Stimulated activated CD8-positive, alpha-beta memory T cell treated with anti-CD3 and anti-CD28 coated beads, Interleukin-4, amount 100 ng/mL, for 24 hours (primary cell): ENCODE results near the gene UQCR11.

Experiments used
- DNase-seq: peaks from one replicate; pipeline ENCODE4 v3.0.0-alpha.2; 2020; ENCODE audit warnings: low read depth

Gene UQCR11

DNA sequence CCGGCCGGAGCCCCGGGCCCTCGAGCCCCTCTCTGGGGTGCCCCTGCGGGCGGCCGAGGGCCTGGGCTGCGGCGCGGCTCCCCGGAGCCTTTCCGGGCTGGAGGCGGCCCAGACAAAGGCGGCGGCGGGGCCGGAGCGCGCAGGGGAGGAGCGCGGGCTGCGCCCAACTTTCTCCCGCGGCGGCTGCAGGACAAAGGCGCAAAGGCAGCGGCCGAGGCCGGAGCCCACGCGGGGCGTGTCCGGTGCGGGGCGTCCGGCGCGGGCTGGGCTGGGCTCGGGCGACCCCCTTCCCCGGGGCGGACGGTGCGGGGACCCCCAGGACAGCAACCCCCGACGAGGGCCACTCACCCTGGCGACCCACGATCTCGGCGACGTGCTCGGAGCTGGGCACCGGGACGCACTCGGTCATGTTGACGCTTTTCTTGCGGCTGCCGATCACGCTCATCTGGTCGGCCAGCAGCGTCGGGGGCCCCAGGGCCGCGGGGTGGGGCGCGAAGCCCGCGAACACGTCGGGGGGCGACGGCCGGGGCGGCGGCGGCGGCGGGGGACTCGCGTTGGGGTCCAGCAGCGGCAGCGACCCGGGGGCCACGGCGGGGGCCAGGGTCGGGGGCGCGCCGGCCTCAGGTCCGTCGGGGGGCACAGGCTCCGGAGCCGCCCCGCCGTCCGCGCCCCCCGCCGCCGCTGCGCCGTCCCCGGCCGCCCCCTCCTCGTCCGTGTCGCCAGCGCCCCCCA, 38.0 kb downstream of the UQCR11 start:
- DNase-seq = no peak

DNA sequence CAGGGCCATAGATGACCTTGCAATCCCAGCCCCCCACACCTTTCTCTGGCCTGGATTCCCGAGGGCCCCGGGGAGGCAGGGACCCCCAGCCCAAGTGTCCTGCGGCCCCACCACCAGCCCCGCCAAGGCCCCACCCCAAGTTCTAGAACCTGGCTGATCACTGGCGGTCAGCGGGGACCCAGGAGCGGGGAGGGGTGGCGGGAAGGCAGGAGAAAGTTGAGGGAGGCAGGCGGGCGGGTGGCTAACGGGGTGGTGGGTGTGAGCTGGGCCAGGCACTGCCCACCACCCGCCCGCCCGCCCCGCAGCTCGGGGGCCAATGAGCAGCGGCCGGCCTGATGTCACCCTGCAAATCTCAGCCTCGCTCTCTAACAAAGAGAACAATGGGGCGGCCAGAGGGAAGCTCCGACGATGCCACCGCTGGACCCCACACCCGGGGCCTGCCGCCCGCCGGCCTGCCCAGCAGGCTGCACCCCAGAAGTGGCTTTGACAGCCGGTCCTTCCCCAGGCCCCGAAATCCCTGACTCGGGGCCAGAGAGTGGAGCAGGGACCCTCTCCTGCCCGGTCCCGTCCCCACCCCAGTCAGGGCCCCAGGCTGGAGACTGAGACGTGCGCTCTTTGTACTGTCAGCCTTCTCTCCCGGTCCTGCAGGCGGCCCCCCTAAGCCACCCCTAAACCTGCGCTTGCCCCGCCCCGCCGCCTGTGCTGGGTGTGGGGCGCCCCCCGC, 38.7 kb downstream of the UQCR11 start:
- DNase-seq = no peak

DNA sequence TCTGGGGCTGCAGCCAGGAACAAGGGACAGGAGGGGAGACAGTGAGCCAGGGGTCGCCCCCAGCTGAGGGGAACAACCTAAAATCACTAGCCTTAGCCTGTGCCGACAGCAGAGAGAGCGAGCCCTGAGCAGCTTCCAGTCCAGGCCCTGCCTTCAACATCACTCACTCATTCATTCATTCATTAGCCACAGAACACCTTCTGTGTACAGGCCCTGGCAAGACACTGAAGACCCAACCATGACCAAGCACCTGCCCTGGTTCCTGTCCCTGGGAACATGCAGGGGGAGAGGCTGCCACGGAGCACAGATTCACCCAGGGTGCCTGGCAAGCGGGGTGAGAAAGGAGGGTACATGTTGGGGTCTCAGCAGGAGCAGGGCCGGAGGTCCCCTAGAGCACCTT, 42.0 kb downstream of the UQCR11 start:
- DNase-seq = no peak

DNA sequence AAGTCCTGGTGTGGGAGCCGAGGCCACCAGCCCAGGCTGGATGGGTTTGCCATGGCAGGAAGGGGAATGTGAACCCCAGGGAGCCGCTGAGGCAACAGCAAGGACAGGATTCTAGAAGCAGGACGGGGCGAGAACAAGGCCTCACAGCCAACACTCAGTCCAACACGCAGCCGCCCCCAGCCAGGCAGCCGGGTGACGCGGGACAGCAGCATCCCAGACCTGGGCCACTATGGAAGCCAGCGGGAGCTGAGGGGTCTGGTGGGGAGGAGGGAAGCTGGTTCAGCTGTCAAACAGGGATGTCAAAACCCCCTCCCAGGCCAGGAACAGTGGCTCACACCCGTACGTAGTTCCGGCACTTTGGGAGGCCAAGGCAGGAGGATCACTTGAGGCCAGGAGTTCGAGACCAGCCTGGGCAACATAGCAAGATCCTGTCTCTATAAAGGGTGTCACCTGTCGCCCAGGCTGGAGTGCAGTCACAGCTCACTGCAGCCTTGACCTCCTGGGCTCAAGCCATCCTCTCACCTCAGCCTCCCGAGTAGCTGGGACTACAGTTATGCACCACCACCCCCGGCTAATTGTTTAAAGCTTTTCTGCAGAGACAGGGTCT, 43.9 kb downstream of the UQCR11 start:
- DNase-seq = no peak

GRCh38 chr19:1560286-1560882, 44.9 kb downstream of the UQCR11 start:
- DNase-seq = no peak

DNA sequence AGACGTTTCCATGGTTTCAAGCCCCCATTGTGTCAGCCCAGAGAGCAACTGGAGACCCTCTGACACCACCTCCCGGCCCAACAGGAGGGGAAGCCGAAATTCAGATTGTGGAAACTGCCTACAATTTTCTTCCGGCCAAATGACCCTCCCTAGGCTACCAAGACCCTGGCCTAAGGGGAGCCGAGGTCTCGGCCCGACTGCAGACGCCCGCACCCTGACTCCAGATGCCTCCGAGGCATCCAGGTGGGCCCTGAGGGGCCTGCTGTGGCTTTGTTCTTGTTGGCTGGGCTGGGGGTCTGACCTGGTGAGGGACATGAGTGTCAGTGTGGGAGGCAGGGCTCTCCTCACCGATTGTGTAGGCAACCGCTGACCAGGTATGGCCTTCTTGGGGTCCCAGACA, 46.7 kb downstream of the UQCR11 start:
- no peak for DNase-seq

- no peak for DNase-seq
Observed at GRCh38 chr19:1556390-1557070, 48.7 kb downstream of the UQCR11 start.

GRCh38 chr19:1555487-1556389, 49.5 kb downstream of the UQCR11 start:
- no peak for DNase-seq

- no peak for DNase-seq
Observed at GRCh38 chr19:1554968-1555367, 50.3 kb downstream of the UQCR11 start.

DNA sequence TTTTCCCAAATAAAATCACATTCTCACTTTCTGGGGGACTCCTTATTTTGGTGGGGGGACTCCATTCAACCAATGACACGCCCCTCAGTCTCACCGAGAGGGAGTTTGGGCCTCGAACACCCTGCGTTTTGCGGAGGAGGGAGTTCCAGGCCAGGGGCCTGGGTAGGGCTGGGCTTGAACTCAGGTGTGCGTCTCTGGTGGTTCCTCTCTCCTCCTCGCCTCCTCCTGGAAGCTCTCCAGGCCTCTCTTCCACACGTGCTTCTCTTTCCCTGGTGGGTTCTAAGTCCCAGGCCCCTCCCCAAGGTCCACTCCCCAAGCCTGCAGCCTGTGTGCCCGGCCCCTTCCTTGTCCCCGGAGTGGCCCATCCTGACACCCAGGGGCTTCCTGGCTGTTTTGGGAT, 51.8 kb downstream of the UQCR11 start:
- DNase-seq = no peak

DNA sequence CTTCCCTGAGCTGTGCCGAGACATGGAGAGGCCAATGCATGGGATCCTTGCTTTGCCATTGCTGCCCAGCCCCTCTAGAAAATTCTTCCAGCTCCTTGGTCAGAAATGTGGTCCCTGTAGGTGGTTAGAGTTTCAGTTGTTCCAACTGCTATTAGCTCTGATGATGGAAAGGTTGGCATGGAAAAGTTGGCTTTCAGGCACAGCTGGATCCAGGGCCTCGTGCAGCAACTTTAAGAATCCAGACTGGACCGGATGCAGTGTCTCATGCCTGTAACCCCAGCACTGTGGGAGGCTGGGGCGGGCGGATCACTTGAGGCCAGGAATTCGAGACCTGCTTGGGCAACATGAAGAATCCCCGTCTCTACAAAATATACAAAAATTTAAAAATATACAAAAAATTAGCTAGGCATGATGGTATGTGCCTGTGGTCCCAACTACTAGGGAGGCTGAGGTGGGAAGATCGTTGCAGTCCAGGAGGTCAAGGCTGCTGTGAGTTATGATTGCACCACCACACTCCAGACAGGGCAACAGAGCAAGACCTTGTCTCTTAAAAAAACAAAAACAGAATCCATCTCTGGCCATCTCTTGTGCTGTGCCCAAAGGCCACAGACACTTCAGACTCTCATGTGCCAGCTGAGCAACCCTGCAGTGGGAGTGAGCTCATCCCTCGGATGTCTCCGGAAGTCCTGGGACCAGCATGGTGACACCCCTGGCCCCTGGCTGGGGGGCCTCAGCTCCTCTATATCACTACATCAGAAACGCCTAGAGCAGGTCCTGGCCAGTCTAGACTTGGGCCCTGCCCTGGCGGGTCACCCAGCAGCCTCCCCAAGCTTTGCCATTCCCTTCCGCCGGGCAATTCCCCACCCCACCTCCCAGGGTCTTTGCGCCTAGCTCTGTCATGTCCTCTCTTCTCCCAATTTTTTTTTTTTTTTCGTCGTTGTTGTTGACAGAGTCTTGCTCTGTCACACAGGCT, 53.9 kb downstream of the UQCR11 start:
- DNase-seq = no peak

GRCh38 chr19:1549332-1549945, 55.8 kb downstream of the UQCR11 start:
- no peak for DNase-seq
